Adrenal gland (tissue), 12 donors: ENCODE data around the gene PRKCZ. TPM values are rescaled to one million over a fixed set of nuclear protein-coding genes. Genes with fewer than 3 reads are reported as not detected.

Source experiments
- DNase-seq, 7 donors: peaks; one replicate each; pipeline ENCODE4 v3.0.0-alpha.2; 2019 to 2020
- H3K27ac ChIP-seq, 5 donors: fragments of 200-600 bp; sonication (generic) in 4 of 5; 1 replicate in 3 of 5; 2 replicates in 2 of 5; pipeline versions ENCODE4 v1.5.1 to v1.8.0; 2016 to 2020; ENCODE audit warnings: mild to moderate bottlenecking in 1 of 5
- H3K27me3 ChIP-seq: fragments of 200-600 bp; 2 replicates; pipeline ENCODE4 v1.8.0; 2021
- H3K36me3 ChIP-seq, 2 donors: fragments of 200-600 bp; replicated peaks in 1 of 2; 1 replicate in 1 of 2; 2 replicates in 1 of 2; pipeline versions ENCODE4 v1.5.1 to v1.8.0; 2018 to 2022
- H3K4me1 ChIP-seq, 2 donors: fragments of 200-600 bp; replicated peaks in 1 of 2; 1 replicate in 1 of 2; 2 replicates in 1 of 2; pipeline versions ENCODE4 v1.5.1 to v1.8.0; 2018 to 2021
- H3K4me3 ChIP-seq, 4 donors: fragments of 200-600 bp; sonication (generic) in 3 of 4; one replicate each; pipeline ENCODE4 v1.5.1; 2016 to 2018
- H3K9me3 ChIP-seq, 3 donors: fragments of 200-600 bp; sonication (generic) in 1 of 3; replicated peaks in 1 of 3; 1 replicate in 2 of 3; 2 replicates in 1 of 3; pipeline versions ENCODE4 v1.5.1 to v1.8.0; 2016 to 2021
- POLR2A ChIP-seq, 2 donors: fragments of 450-650 bp; IDR thresholded peaks; one replicate each; pipeline ENCODE4 v1.6.1; 2017; ENCODE audit warnings: antibody characterized with exemption in 2 of 2, mild to moderate bottlenecking in 2 of 2, moderate library complexity in 1 of 2
- WGBS, 4 donors: extraction: QIAGEN DNeasy Blood & Tissue Kit in 2 of 4; methylation state at CpG; one replicate each; pipeline versions ENCODE4 v1.1.5 to v1.1.7; 2013 to 2017; 5-methylcytosine and 5-hydroxymethylcytosine counted together
- intact Hi-C, 2 donors: fragments of 100-400 bp; cut with DNase I; formaldehyde crosslinking; loops; one replicate each; pipeline versions ENCODE4 v1.14.1 to v1.15.0; 2022 to 2023
- polyA plus RNA-seq, 3 donors: library from polyadenylated mRNA; stranded (reverse); fragments of 200-250 nt in 2 of 3; fragments of 350-450 nt in 1 of 3; fragmentation: Illumina TruSeq in 1 of 3; extraction: RNeasy Lipid Tissue Mini Kit (QIAGEN cat#74804) in 1 of 3; gene quantifications; one replicate each; pipeline ENCODE4 v1.2.3, GENCODE V29; 2013 to 2014
- total RNA-seq, 9 donors: library from RNA; depleted of rRNA in 4 of 9; stranded (reverse); fragments of >200 nt in 4 of 9; fragments of 120-200 nt in 1 of 9; fragmentation: NEBNext Ultra II Directional in 1 of 9; extraction: Animal tissue kit (Norgen Biotek cat#: 25700) in 1 of 9; gene quantifications; one replicate each; pipeline versions ENCODE4 v1.1.0 to v1.2.4, GENCODE V29; 2013 to 2023
- TF ChIP-seq, protein P1 (sequence below), 6 experiments: fragments of 450-650 bp in 4 of 6; fragments of 200-600 bp in 2 of 6; sonication (generic) in 1 of 6; IDR thresholded peaks; 1 replicate in 5 of 6; 2 replicates in 1 of 6; pipeline versions ENCODE4 v1.5.1 to v1.8.0; 2016 to 2021; ENCODE audit warnings: antibody characterized with exemption in 6 of 6, mild to moderate bottlenecking in 2 of 6, moderate library complexity in 1 of 6
- donor health status: healthy with polysubstance abuse.
- donor health status: Bipolar disorder and iron deficiency.
- donor health status: DM: yes; HTN: yes; CAD: no.
- donor health status: DM: no; HTN: no; CAD: no.
- donor health status: DM: no; HTN: no; CAD: no.
- donor health status: DM: yes; HTN: yes; CAD: no.

The PRKCZ gene
- total and polyA plus RNA-seq, 12 donors: 8.2 to 50.5 (median 25.4) TPM

DNA sequence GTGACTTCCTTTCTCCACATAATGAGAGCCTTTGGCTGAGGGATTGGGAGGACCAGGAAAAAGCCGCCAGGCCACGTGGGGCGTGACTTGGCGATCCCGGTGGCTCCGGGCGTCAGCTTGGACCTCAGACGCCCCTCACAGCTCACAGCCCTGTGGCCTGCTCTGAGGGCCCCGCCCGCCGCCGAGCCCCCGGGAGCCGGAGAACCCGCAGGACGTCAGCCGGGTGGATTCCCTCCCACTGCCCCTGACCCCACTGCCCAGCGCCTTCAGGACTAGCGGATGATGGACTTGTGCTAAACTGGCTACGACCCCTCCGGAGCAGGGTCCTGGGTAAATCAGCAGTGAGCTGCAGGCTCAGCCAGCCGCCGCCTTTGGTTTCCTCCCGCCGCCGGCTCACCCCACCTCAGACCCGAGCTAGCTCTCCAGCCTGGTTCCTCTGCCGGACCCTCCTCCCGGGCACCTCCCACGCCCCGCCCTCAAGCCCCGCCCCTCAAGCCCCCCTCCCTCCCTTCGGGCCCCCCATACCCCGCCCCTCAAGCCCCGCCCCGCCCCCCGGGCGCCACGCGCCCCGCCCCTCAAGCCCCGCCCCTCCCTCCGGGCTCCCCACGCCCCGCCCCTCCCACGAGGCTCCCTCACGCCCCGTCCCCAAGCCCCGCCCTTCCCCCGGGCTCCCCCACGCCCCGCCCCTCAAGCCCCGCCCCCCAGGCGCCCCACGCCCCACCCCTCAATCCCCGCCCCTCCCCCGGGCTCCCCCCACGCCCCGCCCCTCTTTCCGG, 154.4 kb downstream of the PRKCZ start:
- DNase-seq: peak in 6 of 7 donors; percentile 72 to 89 (median 84)
- H3K4me1 ChIP-seq: peaks cover 8 to 44% of the 10 kb centered on the region in 2 donors
- H3K36me3 ChIP-seq: no peaks in the 10 kb centered on the region
- H3K4me3 ChIP-seq: peak overlapping the region in 2 of 4 donors; percentile 10 to 68
- H3K9me3 ChIP-seq: no peaks in the 10 kb centered on the region
- intact Hi-C loops: no loop called here
- WGBS, 4 donors: 0 to 2% (median 1%) methylated on average over 8 to 48 of the region's 60 CpGs
- TF ChIP-seq, protein P1, sequence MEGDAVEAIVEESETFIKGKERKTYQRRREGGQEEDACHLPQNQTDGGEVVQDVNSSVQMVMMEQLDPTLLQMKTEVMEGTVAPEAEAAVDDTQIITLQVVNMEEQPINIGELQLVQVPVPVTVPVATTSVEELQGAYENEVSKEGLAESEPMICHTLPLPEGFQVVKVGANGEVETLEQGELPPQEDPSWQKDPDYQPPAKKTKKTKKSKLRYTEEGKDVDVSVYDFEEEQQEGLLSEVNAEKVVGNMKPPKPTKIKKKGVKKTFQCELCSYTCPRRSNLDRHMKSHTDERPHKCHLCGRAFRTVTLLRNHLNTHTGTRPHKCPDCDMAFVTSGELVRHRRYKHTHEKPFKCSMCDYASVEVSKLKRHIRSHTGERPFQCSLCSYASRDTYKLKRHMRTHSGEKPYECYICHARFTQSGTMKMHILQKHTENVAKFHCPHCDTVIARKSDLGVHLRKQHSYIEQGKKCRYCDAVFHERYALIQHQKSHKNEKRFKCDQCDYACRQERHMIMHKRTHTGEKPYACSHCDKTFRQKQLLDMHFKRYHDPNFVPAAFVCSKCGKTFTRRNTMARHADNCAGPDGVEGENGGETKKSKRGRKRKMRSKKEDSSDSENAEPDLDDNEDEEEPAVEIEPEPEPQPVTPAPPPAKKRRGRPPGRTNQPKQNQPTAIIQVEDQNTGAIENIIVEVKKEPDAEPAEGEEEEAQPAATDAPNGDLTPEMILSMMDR (IDR thresholded peaks at IDR 0.05): no peak
- TF ChIP-seq POLR2A (IDR thresholded peaks at IDR 0.05): peak in 1 of 2 donors; percentile 28
- no peaks in the 10 kb centered on the region for H3K27me3 ChIP-seq
- H3K27ac ChIP-seq: peak overlapping the region in 4 of 5 donors; percentile 2 to 92 (median 51)

GRCh38 chr1:2205191-2205952, 155.2 kb downstream of the PRKCZ start:
- H3K4me1 ChIP-seq: peaks cover 8 to 39% of the 10 kb centered on the region in 2 donors
- intact Hi-C loops: no loop called here

GRCh38 chr1:2206813-2207487, 156.7 kb downstream of the PRKCZ start:
- Histone ChIP-seq H3K4me1 (peaks cover 8 to 39% of the 10 kb centered on the region in 2 donors), H3K27me3 (no peaks in the 10 kb centered on the region), H3K9me3 (no peaks in the 10 kb centered on the region), H3K36me3 (no peaks in the 10 kb centered on the region), H3K27ac (peak overlapping the region; percentile 65 to 95 (median 72)), H3K4me3 (no peak overlapping the region)
- peak in 3 of 7 donors; percentile 36 to 42 (median 40) for DNase-seq
- no peak for TF ChIP-seq POLR2A (IDR thresholded peaks at IDR 0.05)
- TF ChIP-seq, protein P1 (IDR thresholded peaks at IDR 0.05): no peak
- 48 to 83% (median 65%) methylated on average over 12 to 16 of the region's 16 CpGs for WGBS, 4 donors
- intact Hi-C loops: no loop called here

More at GRCh38 chr1:2205191-2205952, 155.2 kb downstream of the PRKCZ start:
- H3K36me3 ChIP-seq: no peaks in the 10 kb centered on the region
- TF ChIP-seq, protein P1 (IDR thresholded peaks at IDR 0.05): peak in 1 of 6 experiments; percentile 41
- peak in 1 of 2 donors; percentile 51 for TF ChIP-seq POLR2A (IDR thresholded peaks at IDR 0.05)
- WGBS, 4 donors: 17 to 48% (median 20%) methylated on average over 7 to 83 of the region's 84 CpGs
- no peaks in the 10 kb centered on the region for H3K27me3 ChIP-seq
- peak; percentile 98 to 99 (median 98) for DNase-seq
- peak overlapping the region in 2 of 4 donors; percentile 22 to 42 for H3K4me3 ChIP-seq
- H3K27ac ChIP-seq: peak overlapping the region in 4 of 5 donors; percentile 68 to 81 (median 74)
- no peaks in the 10 kb centered on the region for H3K9me3 ChIP-seq
